HEK293 (cell line): ENCODE measurements around the gene ARNT2.

ENCODE experiments used
- BCL11A ChIP-seq: fragments of 450-650 bp; formaldehyde crosslinking; IDR thresholded peaks from 2 replicates; pipeline ENCODE4 v1.5.1; 2016; ENCODE audit warnings: low read depth, missing biosample characterization, missing genetic modification characterization
- ZBTB8A ChIP-seq: fragments of 450-650 bp; formaldehyde crosslinking; IDR thresholded peaks from 2 replicates; pipeline ENCODE4 v1.5.1; 2016; ENCODE audit warnings: missing biosample characterization, missing genetic modification characterization
- ZEB2 ChIP-seq: fragments of 450-650 bp; formaldehyde crosslinking; IDR thresholded peaks from 2 replicates; pipeline ENCODE4 v1.5.1; 2016; ENCODE audit warnings: missing biosample characterization, missing genetic modification characterization
- ZNF140 ChIP-seq: fragments of 450-650 bp; formaldehyde crosslinking; IDR thresholded peaks from 2 replicates; pipeline ENCODE4 v1.5.1; 2016; ENCODE audit warnings: missing biosample characterization, missing genetic modification characterization
- ZSCAN30 ChIP-seq: fragments of 450-650 bp; IDR thresholded peaks from 2 replicates; pipeline ENCODE4 v1.5.1; 2018; ENCODE audit warnings: missing biosample characterization, mild to moderate bottlenecking, missing genetic modification characterization, moderate library complexity
- TF ChIP-seq, protein P1 (sequence below): fragments of 450-650 bp; IDR thresholded peaks from 2 replicates; pipeline ENCODE4 v1.5.1; 2018; ENCODE audit warnings: missing biosample characterization, mild to moderate bottlenecking, missing genetic modification characterization
- TF ChIP-seq, protein P2 (sequence below): fragments of 450-650 bp; formaldehyde crosslinking; IDR thresholded peaks from 2 replicates; pipeline ENCODE4 v1.5.1; 2016; ENCODE audit warnings: missing biosample characterization, missing genetic modification characterization
- TF ChIP-seq, protein P3 (sequence below): fragments of 450-650 bp; formaldehyde crosslinking; IDR thresholded peaks from 2 replicates; pipeline ENCODE4 v1.5.1; 2017; ENCODE audit warnings: missing biosample characterization, missing genetic modification characterization
- TF ChIP-seq, protein P4 (sequence below): fragments of 450-650 bp; formaldehyde crosslinking; IDR thresholded peaks from 2 replicates; pipeline ENCODE4 v1.5.1; 2016; ENCODE audit warnings: missing biosample characterization, missing genetic modification characterization
- TF ChIP-seq, protein P5 (sequence below): fragments of 450-650 bp; formaldehyde crosslinking; IDR thresholded peaks from 2 replicates; pipeline ENCODE4 v1.5.1; 2016; ENCODE audit warnings: missing biosample characterization, missing genetic modification characterization

DNA sequence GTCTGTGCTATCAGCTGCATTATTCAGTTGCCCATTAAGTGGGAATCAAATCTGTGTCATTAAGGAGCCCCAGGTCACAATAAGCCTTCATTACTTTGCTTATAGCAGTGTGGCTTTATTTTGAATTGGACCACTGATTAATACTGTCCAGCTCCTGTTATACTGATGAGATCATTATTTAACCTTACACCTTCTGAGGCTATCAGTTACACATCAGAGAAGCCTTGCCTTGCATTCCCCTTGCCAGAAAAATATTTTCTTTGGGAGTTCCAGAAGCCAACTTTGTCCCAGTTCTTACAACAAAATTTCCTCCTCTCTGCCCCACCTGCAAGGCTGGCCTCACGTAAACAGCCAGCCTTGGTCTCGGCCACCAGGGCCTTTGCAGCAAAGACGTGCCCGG lies 29.7 kb upstream of the ARNT2 start:
- TF ChIP-seq, protein P1, sequence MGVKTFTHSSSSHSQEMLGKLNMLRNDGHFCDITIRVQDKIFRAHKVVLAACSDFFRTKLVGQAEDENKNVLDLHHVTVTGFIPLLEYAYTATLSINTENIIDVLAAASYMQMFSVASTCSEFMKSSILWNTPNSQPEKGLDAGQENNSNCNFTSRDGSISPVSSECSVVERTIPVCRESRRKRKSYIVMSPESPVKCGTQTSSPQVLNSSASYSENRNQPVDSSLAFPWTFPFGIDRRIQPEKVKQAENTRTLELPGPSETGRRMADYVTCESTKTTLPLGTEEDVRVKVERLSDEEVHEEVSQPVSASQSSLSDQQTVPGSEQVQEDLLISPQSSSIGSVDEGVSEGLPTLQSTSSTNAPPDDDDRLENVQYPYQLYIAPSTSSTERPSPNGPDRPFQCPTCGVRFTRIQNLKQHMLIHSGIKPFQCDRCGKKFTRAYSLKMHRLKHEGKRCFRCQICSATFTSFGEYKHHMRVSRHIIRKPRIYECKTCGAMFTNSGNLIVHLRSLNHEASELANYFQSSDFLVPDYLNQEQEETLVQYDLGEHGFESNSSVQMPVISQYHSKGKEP (tag by site-specific recombination), result no peak
- TF ChIP-seq, protein P2, sequence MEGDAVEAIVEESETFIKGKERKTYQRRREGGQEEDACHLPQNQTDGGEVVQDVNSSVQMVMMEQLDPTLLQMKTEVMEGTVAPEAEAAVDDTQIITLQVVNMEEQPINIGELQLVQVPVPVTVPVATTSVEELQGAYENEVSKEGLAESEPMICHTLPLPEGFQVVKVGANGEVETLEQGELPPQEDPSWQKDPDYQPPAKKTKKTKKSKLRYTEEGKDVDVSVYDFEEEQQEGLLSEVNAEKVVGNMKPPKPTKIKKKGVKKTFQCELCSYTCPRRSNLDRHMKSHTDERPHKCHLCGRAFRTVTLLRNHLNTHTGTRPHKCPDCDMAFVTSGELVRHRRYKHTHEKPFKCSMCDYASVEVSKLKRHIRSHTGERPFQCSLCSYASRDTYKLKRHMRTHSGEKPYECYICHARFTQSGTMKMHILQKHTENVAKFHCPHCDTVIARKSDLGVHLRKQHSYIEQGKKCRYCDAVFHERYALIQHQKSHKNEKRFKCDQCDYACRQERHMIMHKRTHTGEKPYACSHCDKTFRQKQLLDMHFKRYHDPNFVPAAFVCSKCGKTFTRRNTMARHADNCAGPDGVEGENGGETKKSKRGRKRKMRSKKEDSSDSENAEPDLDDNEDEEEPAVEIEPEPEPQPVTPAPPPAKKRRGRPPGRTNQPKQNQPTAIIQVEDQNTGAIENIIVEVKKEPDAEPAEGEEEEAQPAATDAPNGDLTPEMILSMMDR (tag by site-specific recombination), result no peak
- no peak for TF ChIP-seq BCL11A (tag by site-specific recombination)
- TF ChIP-seq, protein P3, sequence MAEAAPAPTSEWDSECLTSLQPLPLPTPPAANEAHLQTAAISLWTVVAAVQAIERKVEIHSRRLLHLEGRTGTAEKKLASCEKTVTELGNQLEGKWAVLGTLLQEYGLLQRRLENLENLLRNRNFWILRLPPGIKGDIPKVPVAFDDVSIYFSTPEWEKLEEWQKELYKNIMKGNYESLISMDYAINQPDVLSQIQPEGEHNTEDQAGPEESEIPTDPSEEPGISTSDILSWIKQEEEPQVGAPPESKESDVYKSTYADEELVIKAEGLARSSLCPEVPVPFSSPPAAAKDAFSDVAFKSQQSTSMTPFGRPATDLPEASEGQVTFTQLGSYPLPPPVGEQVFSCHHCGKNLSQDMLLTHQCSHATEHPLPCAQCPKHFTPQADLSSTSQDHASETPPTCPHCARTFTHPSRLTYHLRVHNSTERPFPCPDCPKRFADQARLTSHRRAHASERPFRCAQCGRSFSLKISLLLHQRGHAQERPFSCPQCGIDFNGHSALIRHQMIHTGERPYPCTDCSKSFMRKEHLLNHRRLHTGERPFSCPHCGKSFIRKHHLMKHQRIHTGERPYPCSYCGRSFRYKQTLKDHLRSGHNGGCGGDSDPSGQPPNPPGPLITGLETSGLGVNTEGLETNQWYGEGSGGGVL (tag by site-specific recombination), result no peak
- TF ChIP-seq ZNF140 (tag by site-specific recombination), result no peak
- TF ChIP-seq, protein P4, sequence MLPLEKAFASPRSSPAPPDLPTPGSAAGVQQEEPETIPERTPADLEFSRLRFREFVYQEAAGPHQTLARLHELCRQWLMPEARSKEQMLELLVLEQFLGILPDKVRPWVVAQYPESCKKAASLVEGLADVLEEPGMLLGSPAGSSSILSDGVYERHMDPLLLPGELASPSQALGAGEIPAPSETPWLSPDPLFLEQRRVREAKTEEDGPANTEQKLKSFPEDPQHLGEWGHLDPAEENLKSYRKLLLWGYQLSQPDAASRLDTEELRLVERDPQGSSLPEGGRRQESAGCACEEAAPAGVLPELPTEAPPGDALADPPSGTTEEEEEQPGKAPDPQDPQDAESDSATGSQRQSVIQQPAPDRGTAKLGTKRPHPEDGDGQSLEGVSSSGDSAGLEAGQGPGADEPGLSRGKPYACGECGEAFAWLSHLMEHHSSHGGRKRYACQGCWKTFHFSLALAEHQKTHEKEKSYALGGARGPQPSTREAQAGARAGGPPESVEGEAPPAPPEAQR (tag by site-specific recombination), result no peak
- TF ChIP-seq ZSCAN30, result no peak
- no peak for TF ChIP-seq ZBTB8A (tag by site-specific recombination)
- TF ChIP-seq, protein P5, sequence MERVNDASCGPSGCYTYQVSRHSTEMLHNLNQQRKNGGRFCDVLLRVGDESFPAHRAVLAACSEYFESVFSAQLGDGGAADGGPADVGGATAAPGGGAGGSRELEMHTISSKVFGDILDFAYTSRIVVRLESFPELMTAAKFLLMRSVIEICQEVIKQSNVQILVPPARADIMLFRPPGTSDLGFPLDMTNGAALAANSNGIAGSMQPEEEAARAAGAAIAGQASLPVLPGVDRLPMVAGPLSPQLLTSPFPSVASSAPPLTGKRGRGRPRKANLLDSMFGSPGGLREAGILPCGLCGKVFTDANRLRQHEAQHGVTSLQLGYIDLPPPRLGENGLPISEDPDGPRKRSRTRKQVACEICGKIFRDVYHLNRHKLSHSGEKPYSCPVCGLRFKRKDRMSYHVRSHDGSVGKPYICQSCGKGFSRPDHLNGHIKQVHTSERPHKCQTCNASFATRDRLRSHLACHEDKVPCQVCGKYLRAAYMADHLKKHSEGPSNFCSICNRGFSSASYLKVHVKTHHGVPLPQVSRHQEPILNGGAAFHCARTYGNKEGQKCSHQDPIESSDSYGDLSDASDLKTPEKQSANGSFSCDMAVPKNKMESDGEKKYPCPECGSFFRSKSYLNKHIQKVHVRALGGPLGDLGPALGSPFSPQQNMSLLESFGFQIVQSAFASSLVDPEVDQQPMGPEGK, result no peak
- TF ChIP-seq ZEB2 (tag by site-specific recombination), result no peak
